HG03280 (cell line): ENCODE results near the gene GAS7.

Experiments
- ATAC-seq: cut with Tn5 transposase; IDR thresholded peaks from one replicate; pipeline ENCODE4 v1.9.1; 2021; ENCODE audit warnings: mild to moderate bottlenecking, moderate library complexity; ENCODE audit not compliant: unreplicated experiment

Gene GAS7

GRCh38 chr17:10172241-10172741 lies 26.1 kb downstream of the GAS7 start:
- ATAC-seq: no peak

GRCh38 chr17:10171581-10171981 lies 26.8 kb downstream of the GAS7 start:
- no peak for ATAC-seq

GRCh38 chr17:10171122-10171571 lies 27.3 kb downstream of the GAS7 start:
- no peak for ATAC-seq

GRCh38 chr17:10170233-10170632 lies 28.2 kb downstream of the GAS7 start:
- no peak for ATAC-seq

GRCh38 chr17:10169290-10169689 lies 29.1 kb downstream of the GAS7 start:
- ATAC-seq: no peak

GRCh38 chr17:10166176-10166935 lies 32.0 kb downstream of the GAS7 start:
- ATAC-seq: no peak

- ATAC-seq: no peak
Measured at GRCh38 chr17:10162096-10162495, 36.3 kb downstream of the GAS7 start.

GRCh38 chr17:10161386-10161785 lies 37.0 kb downstream of the GAS7 start:
- ATAC-seq: no peak

- peak; percentile 43 for ATAC-seq
Measured at GRCh38 chr17:10156948-10157607, 41.3 kb downstream of the GAS7 start.

- no peak for ATAC-seq
Measured at GRCh38 chr17:10156599-10156947, 41.8 kb downstream of the GAS7 start.

GRCh38 chr17:10156077-10156435 lies 42.4 kb downstream of the GAS7 start:
- no peak for ATAC-seq

- ATAC-seq: no peak
Measured at GRCh38 chr17:10155371-10156076, 42.9 kb downstream of the GAS7 start.

GRCh38 chr17:10151667-10152496 lies 46.5 kb downstream of the GAS7 start:
- no peak for ATAC-seq

- no peak for ATAC-seq
Measured at GRCh38 chr17:10149573-10150399, 48.6 kb downstream of the GAS7 start.

GRCh38 chr17:10147761-10148415 lies 50.5 kb downstream of the GAS7 start:
- no peak for ATAC-seq

- no peak for ATAC-seq
Measured at GRCh38 chr17:10147040-10147439, 51.4 kb downstream of the GAS7 start.

- ATAC-seq: no peak
Measured at GRCh38 chr17:10144982-10145381, 53.4 kb downstream of the GAS7 start.

- no peak for ATAC-seq
Measured at GRCh38 chr17:10144456-10144855, 54.0 kb downstream of the GAS7 start.

- ATAC-seq: no peak
Measured at GRCh38 chr17:10141436-10141835, 57.0 kb downstream of the GAS7 start.

- ATAC-seq: no peak
Measured at GRCh38 chr17:10139577-10139976, 58.8 kb downstream of the GAS7 start.
